ENCODE data around the gene TEP1.

DNA sequence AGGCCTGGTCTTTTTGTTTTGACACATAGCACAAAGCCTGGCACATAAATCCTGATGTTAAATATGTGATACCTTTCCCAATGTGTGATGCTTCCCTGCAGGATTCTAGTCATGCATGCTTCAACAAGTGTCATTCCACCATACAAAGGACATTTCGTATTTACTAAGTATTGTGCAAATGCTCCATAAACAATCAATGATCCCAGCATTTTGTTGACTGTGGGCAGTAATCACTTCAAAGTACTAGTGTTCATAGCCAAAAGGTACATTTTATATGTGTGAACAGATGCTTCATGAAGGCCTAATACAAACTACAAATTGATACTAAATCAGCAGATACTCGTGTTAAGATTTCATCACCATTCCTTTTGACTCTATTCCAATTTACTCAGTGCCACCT is 84.6 kb downstream of the TEP1 start:
- TF ChIP-seq, protein P1, sequence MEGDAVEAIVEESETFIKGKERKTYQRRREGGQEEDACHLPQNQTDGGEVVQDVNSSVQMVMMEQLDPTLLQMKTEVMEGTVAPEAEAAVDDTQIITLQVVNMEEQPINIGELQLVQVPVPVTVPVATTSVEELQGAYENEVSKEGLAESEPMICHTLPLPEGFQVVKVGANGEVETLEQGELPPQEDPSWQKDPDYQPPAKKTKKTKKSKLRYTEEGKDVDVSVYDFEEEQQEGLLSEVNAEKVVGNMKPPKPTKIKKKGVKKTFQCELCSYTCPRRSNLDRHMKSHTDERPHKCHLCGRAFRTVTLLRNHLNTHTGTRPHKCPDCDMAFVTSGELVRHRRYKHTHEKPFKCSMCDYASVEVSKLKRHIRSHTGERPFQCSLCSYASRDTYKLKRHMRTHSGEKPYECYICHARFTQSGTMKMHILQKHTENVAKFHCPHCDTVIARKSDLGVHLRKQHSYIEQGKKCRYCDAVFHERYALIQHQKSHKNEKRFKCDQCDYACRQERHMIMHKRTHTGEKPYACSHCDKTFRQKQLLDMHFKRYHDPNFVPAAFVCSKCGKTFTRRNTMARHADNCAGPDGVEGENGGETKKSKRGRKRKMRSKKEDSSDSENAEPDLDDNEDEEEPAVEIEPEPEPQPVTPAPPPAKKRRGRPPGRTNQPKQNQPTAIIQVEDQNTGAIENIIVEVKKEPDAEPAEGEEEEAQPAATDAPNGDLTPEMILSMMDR (IDR thresholded peaks at IDR 0.05), result no peak
- TF ChIP-seq EP300 (IDR thresholded peaks at IDR 0.05), result no peak

All from upper lobe of left lung (tissue), 4 donors.